HEK293T (cell line): Measurements from ENCODE around the gene PERCC1.

ENCODE experiments used
- CTCF ChIA-PET: fragments of 350-600 bp; formaldehyde crosslinking; extraction: SDS; loops from one replicate; lab custom pipeline; 2021; ENCODE audit warnings: antibody characterized with exemption, inconsistent platforms; lab: Yijun Ruan, JAX
- POLR2A ChIA-PET: fragments of 350-600 bp; formaldehyde crosslinking; extraction: SDS; loops from one replicate; lab custom pipeline; 2020; ENCODE audit warnings: antibody characterized with exemption, inconsistent platforms; lab: Yijun Ruan, JAX
- DNase-seq: peaks from one replicate; pipeline ENCODE4 v3.0.0; 2012; ENCODE audit warnings: mixed read lengths; ENCODE audit errors: extremely low spot score
- ARNT ChIP-seq: fragments of 450-650 bp; IDR thresholded peaks from 2 replicates; pipeline ENCODE4 v1.6.1; 2017; ENCODE audit warnings: mild to moderate bottlenecking
- BHLHE40 ChIP-seq: fragments of 450-650 bp; IDR thresholded peaks from 2 replicates; pipeline ENCODE4 v1.6.1; 2016; ENCODE audit warnings: mild to moderate bottlenecking, moderate library complexity, borderline replicate concordance
- CTBP1 ChIP-seq: fragments of 450-650 bp; IDR thresholded peaks from 2 replicates; pipeline ENCODE4 v1.6.1; 2016; ENCODE audit warnings: borderline replicate concordance
- ELF4 ChIP-seq: fragments of 450-650 bp; IDR thresholded peaks from 2 replicates; pipeline ENCODE4 v1.6.1; 2017; ENCODE audit warnings: antibody characterized with exemption
- FOXA1 ChIP-seq: fragments of 450-650 bp; IDR thresholded peaks from 2 replicates; pipeline ENCODE4 v1.6.1; 2016; ENCODE audit warnings: mild to moderate bottlenecking
- FOXK2 ChIP-seq: fragments of 450-650 bp; IDR thresholded peaks from 2 replicates; pipeline ENCODE4 v1.6.1; 2016; ENCODE audit warnings: mild to moderate bottlenecking
- FOXM1 ChIP-seq: fragments of 450-650 bp; IDR thresholded peaks from 2 replicates; pipeline ENCODE4 v1.6.1; 2017; ENCODE audit warnings: mild to moderate bottlenecking, borderline replicate concordance
- HDGF ChIP-seq: fragments of 450-650 bp; IDR thresholded peaks from 2 replicates; pipeline ENCODE4 v1.6.1; 2017; ENCODE audit warnings: antibody characterized with exemption, borderline replicate concordance
- L3MBTL2 ChIP-seq: fragments of 450-650 bp; conservative IDR thresholded peaks from 2 replicates; pipeline ENCODE4 v1.6.1; 2016; ENCODE audit warnings: mild to moderate bottlenecking
- LEF1 ChIP-seq: fragments of 450-650 bp; IDR thresholded peaks from 2 replicates; pipeline ENCODE4 v1.6.1; 2017; ENCODE audit warnings: mild to moderate bottlenecking, borderline replicate concordance
- NFRKB ChIP-seq: fragments of 450-650 bp; IDR thresholded peaks from 2 replicates; pipeline ENCODE4 v1.6.1; 2016; ENCODE audit warnings: mild to moderate bottlenecking, moderate library complexity
- SP1 ChIP-seq: fragments of 450-650 bp; IDR thresholded peaks from 2 replicates; pipeline ENCODE4 v1.6.1; 2017
- SUZ12 ChIP-seq: fragments of 450-650 bp; IDR thresholded peaks from 2 replicates; pipeline ENCODE4 v1.6.1; 2016; ENCODE audit warnings: mild to moderate bottlenecking
- TARDBP ChIP-seq: fragments of 450-650 bp; IDR thresholded peaks from 2 replicates; pipeline ENCODE4 v1.6.1; 2016
- ZNF384 ChIP-seq: fragments of 450-650 bp; IDR thresholded peaks from 2 replicates; pipeline ENCODE4 v1.6.1; 2016
- TF ChIP-seq, protein P1 (sequence below): fragments of 450-650 bp; IDR thresholded peaks from 2 replicates; pipeline ENCODE4 v1.6.1; 2016

The PERCC1 gene

DNA sequence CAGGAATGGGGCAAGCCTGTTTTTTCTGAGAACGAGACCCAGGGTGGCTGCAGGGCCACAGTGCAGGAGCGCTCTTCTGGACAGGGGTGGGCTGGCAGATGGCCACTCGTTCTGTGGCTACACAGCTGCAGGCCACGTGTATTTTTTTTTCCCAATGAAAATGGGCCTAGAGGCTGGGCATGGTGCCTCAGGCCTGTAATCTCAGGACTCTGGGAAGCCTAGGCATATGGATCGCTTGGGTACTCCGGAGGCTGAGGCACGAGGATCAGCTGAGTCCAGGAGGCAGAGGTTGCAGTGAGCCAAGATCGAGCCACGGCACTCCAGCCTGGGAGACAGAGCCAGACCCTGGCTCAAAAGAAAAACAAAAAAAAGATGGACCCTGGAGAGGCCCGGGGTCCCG, 23.1 kb upstream of the PERCC1 start:
- ChIA-PET POLR2A (interaction anchor here (0.6 kb wide), 1 partner anchor 11 kb away, joined by 4 read pairs; no protein-coding TSS in a partner anchor), CTCF (interaction anchor here (0.7 to 1.1 kb wide), 2 partner anchors 47 to 58 kb away, joined by 3 to 5 read pairs; no protein-coding TSS in a partner anchor)
- DNase-seq, result no peak
- TF ChIP-seq, protein P1, sequence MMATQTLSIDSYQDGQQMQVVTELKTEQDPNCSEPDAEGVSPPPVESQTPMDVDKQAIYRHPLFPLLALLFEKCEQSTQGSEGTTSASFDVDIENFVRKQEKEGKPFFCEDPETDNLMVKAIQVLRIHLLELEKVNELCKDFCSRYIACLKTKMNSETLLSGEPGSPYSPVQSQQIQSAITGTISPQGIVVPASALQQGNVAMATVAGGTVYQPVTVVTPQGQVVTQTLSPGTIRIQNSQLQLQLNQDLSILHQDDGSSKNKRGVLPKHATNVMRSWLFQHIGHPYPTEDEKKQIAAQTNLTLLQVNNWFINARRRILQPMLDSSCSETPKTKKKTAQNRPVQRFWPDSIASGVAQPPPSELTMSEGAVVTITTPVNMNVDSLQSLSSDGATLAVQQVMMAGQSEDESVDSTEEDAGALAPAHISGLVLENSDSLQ, result no peak
- TF ChIP-seq SP1 (no peak), SUZ12 (no peak), TARDBP (no peak), FOXK2 (no peak)

DNA sequence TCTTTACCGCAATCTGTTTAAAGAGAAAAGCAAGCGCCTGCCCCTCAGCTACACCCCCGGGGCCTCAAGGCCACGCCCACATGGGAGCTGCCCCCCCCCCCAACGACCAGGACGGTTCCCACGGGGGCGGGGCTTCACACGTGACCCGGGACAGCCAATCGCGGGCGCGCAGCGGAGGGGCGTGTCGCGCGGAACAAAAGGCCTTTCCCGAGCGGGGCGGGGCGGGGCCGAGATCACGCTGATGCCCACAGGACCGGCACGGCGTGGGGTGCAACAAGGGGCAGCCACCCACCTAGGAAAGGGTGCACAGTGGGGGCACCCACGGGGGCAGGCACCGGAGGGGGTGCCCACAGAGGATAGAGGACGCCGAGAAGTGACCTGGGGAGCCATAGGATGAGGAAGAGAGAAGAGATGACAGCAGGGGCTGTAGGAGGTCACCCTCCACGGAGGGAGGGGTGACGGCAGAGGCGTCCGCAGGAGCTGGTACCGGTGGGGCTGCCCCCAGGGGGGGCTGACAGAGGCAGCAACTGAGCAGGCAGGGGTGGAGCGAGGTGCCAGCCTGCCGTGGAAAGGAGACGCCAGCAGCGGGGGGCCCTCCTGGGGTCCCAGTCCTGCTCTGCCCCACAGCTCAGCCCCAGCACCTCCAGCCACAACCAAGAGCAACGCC, 22.6 kb upstream of the PERCC1 start:
- DNase-seq, result peak; percentile 93
- ChIA-PET POLR2A (interaction anchor here (0.6 to 0.9 kb wide), 2 partner anchors 12 kb away, joined by 4 read pairs; partner anchors contain the start of gene UQCC4), CTCF (interaction anchor here (0.7 to 1.1 kb wide), 2 partner anchors 48 to 58 kb away, joined by 3 to 5 read pairs; no protein-coding TSS in a partner anchor)
- TF ChIP-seq, protein P1, result no peak
- peak; percentile 86 for TF ChIP-seq FOXM1

DNA sequence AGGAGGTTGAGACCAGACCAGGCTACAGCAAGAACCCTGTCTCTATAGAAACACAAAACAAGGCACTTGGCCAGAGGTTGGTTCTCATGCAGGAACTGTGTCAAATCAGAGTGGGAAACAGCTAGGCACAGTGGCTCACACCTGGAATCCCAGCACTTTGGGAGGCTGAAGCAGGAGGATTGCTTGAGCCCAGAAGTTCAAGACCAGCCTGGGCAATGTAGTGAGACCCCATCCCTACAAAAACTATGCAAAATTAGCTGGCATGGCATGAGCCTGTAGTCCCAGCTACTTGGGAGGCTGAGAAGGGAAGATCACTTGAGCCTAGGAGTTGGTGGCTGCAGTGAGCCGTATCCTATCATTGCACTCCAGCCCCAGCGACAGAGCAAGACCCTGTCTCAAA, 18.0 kb upstream of the PERCC1 start:
- DNase-seq, result no peak
- ChIA-PET POLR2A (no interaction called here), CTCF (no interaction called here)
- TF ChIP-seq ARNT (no peak), SUZ12 (no peak), ZNF384 (no peak), FOXA1 (no peak), TARDBP (no peak), NFRKB (no peak), ELF4 (no peak), SP1 (no peak), BHLHE40 (no peak), FOXM1 (no peak), HDGF (no peak), LEF1 (no peak), CTBP1 (no peak), FOXK2 (no peak), L3MBTL2 (no peak)
- TF ChIP-seq, protein P1, result no peak

DNA sequence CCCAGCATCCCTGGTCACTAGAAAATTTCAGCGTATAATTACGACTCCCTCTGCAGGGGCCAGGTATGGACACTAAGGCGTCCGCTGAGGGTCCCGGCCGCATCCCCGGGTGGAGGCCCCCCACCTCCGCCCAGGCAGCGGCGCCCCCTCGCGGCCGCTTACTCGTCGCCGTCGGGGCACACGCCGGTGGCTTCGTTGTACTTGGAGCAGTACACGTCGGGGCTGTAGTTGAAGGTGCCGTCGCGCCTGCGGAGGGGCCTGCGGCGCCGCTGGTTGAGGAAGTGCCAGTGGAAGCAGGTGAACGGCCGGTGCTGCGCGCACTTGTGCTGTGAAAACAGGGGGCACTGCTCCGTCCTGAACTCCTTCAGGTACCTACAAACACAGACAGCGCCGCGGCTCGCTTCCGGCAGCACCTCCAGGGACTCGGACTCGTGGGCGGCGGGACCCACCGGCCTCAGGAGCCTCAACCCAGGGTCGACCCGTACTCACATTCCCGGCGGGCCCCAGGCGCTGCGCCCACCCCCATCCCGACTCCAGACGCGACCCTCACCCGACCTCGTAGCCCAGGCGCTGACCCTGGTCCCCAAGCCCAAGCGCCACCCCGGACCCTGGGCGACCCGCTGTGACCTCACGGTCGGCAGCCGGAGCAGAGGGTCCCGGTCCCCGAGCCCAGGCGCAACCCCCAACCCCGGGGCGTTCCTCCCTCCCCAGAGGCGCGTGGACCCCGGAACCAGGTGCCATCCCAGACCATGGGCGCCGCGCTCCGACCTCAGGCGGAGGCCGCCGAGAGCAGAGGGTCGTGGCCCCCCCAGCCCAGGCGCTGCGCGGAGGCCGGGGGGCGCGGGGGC, 17.0 kb upstream of the PERCC1 start:
- peak; percentile 60 for DNase-seq
- CTCF ChIA-PET, result no interaction called here
- TF ChIP-seq SUZ12, result no peak
- TF ChIP-seq FOXK2, result no peak
- TF ChIP-seq ELF4, result no peak
- TF ChIP-seq FOXA1, result no peak
- TF ChIP-seq TARDBP, result no peak
- TF ChIP-seq FOXM1, result no peak
- no peak for TF ChIP-seq HDGF
- TF ChIP-seq CTBP1, result no peak
- TF ChIP-seq SP1, result no peak
- TF ChIP-seq L3MBTL2, result no peak
- no peak for TF ChIP-seq NFRKB
- no peak for TF ChIP-seq ARNT
- TF ChIP-seq BHLHE40, result no peak
- TF ChIP-seq, protein P1, result no peak
- TF ChIP-seq LEF1, result no peak
- no peak for TF ChIP-seq ZNF384
- POLR2A ChIA-PET, result no interaction called here

DNA sequence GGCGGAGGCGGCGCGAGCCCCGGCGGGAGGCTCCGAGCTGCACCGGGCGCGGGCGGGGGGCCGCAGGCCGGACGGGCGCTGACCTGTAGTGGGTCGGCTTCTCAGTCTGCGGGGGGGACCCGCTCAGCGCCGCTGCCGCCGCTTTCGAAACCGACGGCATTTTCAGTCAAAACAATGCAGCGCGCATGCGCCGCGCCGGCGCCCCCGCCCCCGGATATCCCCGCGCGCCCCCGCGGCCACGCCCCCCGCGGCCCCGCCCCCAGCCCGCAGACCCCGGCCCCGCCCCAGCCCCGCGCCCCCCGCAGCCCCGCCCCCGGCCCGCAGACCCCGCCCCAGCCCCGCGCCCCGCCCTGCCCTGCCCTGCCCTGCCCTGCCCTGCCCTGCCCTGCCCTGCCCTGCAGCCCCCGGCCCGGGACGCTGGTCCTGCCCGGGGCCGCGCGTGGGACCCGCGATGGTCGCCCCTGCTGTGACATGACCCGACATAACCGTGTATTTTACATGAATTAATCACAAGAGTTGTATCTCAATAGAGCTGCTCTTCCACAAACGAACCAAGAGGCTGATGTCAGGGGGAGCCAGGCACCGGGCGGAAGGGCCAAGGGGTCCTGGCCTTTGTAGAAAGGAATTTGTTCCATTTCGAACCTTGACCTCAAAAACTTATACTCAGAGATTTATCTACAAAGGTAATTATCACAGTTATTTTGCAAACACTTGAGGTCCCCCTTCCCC, 16.2 kb upstream of the PERCC1 start, which contains the start of gene UNKL:
Gene UNKL, minus strand, starts transcription at position 173 of the 729 bp plus-strand sequence. Its CDS starts 13 bp downstream, at position 160.
- POLR2A ChIA-PET, result no interaction called here
- peak; percentile 88 for DNase-seq
- CTCF ChIA-PET, result no interaction called here
- no peak for TF ChIP-seq ELF4
- TF ChIP-seq FOXK2, result no peak
- no peak for TF ChIP-seq TARDBP
- TF ChIP-seq NFRKB, result no peak
- TF ChIP-seq ZNF384, result no peak
- no peak for TF ChIP-seq SP1
- no peak; the same call in 1 of the 2 replicates for TF ChIP-seq ARNT
- TF ChIP-seq SUZ12, result no peak
- no peak for TF ChIP-seq BHLHE40
- TF ChIP-seq CTBP1, result no peak
- no peak for TF ChIP-seq LEF1
- TF ChIP-seq, protein P1, result no peak
- no peak for TF ChIP-seq L3MBTL2
- no peak for TF ChIP-seq FOXA1
- no peak; the same call in 1 of the 2 replicates for TF ChIP-seq FOXM1
- TF ChIP-seq HDGF, result no peak
